Endometrium (tissue), 2 donors: ENCODE measurements around the gene TIPARP.

Source experiments
- FAIRE-seq: peaks from 2 replicates; lab custom pipeline; 2012; peaks lifted over from hg19 to GRCh38; lab: Jason Lieb, UNC
- donor health status: control.
- donor health status: control.

The TIPARP gene

DNA sequence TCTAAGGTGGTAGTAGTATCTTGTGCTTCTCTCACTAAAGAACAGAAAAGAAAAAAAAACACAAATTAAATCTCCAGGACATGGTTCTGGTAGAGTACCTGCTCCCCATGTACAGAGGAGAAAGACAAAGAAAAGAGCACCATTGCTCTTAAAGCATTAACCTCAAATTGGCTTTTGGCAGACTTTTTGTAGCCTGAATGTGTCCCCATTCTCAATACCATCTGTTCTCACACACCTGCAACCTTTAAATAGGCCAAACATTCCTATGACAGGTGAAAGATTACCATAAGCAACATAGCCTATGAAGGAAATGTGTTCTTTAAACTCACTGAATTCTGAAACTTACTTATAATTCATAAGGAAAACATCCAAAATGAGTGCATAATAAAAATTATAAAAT, 68.0 kb downstream of the TIPARP start:
- FAIRE-seq, result no peak

DNA sequence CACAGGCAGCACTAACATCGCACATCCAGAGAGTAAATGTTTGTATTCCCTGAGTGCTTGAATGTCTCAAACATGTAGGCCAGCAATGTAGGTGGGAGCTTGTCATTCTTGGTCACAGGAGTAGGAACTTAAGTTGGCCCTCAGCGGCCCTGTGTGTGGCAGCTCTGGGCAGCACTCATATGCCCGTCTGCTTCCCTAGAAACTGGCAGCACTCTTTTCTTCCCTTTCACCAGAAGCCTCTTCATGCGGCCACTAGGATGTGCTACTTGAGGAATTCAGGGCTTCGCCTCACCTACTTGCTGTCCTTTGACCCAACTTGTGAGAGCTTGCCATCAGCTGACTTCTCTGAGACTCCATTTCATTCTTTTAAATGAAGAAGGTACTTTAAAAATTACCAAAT, 69.5 kb downstream of the TIPARP start:
- no peak for FAIRE-seq

DNA sequence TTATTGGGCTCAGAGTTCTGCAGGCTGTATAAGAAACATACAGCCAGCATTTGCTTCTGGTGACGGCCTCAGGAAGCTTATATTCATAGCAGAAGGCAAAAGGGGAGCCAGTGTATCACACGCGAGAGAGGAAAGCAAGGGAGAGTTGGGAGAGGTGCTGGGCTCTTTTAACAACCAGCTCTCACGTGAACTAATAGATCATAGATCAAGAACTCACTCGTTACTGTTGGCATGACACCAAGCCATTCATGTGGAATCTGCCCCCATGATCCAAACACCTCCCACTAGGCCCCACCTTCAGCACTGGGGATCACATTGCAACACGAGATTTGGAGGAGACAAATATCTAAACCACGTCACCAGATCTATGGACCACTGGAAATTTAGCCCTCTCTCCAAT, 70.2 kb downstream of the TIPARP start:
- no peak for FAIRE-seq

DNA sequence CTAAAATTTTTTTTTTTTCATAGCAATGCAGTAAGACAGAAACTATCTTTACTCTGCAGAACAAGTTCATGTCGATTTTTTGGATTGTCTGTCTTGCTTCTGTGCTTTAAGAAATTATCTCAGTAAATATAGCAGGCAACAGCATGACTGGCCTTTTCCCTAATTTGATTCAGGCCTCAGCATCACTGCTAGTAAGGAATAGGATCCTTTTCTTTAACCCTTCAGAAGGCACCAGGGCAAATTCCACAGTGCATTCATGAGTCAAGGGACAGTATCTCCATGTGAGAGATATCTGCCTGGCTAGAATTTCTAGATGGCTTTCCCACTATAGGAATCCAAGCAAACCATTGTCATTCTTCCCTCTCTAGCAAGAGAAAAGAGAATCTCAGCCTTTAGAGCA, 71.4 kb downstream of the TIPARP start:
- FAIRE-seq, result no peak

DNA sequence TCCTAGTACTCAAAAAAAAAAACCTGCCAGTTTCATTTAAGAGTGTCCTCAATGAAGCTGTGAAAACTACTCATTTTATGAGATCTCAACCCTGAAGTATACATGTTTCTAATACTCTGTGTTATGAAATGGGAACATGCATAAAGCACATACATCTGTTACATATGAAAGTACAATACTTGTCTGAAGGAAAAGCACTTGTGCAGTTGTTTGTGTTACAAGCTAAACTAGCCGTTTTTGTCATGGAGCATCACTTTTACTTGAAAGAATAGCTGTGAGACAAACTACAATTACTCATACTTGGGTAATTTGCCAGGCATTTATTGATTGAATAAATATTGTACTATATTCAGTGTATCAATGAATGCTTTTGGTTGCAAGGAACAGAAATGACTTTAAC, 72.7 kb downstream of the TIPARP start:
- FAIRE-seq, result no peak

DNA sequence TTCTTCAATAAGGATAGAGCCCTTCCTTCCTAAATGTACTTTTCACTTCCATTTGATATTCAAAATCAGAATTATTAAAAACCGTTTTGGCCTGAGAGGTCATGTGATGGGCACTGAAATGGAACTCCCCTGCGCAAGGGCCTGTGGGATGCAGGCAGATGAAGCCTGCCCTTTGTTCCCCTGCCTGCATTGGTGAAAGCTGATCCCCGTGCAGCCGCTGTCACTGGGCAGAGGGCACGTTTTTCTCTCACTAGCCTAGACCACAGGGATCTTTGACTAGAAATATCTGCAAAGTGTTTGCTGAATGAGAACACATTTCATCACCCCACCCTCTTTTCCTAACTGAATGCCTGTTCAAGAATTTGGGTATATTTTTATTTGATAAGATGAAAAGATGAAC, 74.9 kb downstream of the TIPARP start:
- no peak for FAIRE-seq

DNA sequence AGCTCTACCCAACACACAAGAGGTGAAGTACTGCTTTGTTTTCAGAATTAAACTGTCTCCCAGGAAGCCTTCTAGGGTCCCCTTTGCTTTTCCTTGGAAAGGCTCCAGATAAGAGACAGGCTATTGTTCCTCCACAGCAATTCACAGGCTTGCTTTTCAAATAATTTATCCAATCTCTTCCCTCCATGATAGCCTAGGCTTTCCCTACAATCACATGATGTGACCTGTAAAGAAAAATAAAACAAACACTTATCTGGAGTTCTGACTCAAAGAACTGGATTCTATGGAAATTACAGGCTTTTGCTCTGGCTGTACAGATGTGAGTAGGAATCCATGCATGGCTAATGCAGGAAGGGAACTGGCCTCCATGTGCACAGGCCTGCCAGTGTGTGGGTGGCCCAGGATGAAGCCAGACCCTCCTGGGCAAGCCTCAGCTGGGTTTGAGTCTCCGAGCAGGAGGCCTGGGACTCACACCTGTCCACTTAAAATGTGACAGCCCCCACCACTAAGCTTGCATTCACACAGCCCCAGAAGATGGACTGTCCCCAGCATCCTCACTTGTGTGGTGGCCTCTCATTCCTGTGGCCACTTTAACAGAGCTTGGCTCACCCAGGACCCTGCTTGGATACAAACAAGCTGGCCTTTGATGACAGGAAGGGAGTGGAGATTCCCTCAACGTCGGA, 75.9 kb downstream of the TIPARP start:
- FAIRE-seq, result no peak

DNA sequence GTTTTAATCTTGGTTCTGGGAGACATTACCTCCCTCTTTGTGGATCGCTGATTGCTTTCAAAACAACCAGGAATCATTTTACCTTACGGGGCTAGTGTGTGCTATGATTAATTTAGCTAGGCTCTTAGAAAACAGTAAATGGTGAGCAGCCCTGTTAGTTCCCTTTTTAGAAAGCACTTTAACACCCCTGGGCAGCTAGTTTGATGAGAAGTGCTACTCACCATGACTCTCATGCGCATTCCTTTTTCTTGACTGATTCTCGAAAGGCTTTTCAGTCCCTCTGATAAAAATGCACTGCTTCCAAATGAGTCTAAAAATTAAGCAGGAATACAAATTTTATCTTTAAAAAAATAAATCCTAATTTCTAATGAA, 76.5 kb downstream of the TIPARP start:
- FAIRE-seq, result no peak

DNA sequence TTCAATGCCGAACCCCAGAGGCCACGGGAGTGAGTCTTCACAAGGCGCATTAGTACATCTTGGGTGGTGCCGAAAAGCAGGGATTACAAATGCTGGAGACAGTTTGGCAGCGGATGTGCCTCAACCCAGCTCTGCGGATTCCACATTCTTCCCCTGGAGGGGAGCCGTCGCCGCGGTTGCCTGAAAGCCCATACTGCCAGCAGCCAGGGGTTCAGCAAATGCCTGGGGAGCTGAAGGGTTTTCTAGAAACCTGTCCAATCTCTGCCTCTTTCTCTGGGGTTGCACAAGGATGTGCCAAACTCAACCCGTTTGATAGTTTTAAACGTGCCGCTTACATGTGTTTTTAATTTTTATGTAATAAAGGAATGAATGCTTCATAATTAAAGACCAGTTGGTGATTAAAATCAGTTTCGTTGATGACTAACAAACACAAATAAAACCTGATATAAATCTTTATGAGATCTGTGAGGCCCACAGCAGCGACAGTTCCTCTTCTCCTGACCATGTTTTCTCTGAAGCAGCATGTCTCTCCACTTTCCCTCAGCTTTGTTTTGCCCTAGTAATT, 77.2 kb downstream of the TIPARP start:
- FAIRE-seq, result peak; percentile 93
